Pancreas (tissue), 10 donors: ENCODE measurements around the gene TBL1Y. TPM values are rescaled to one million over a fixed set of nuclear protein-coding genes. Genes with fewer than 3 reads are reported as not detected.
A peak's percentile ranks its signal among the peaks of the same experiment; 100 is the strongest.

ENCODE experiments used
- ATAC-seq, 4 donors: fragments of 200-7000 bp; cut with Tn5 transposase; one replicate each; pipeline versions ENCODE4 v1.8.0 to v1.9.1; 2020; ENCODE audit warnings: mild to moderate bottlenecking in 4 of 4, moderate library complexity in 4 of 4
- DNase-seq, 6 donors: peaks; one replicate each; pipeline ENCODE4 v3.0.0-alpha.2; 2020
- FAIRE-seq: peaks from 2 replicates; lab custom pipeline; 2012; peaks lifted over from hg19 to GRCh38; lab: Jason Lieb, UNC
- H3K27ac ChIP-seq, 4 donors: fragments of 200-600 bp; sonication (generic); 1 replicate in 3 of 4; 2 replicates in 1 of 4; pipeline versions ENCODE4 v1.5.0 to v1.8.0; 2020
- H3K27me3 ChIP-seq, 4 donors: fragments of 200-600 bp; one replicate each; pipeline ENCODE4 v1.8.0; 2021
- H3K36me3 ChIP-seq, 3 donors: fragments of 200-600 bp; sonication (generic) in 1 of 3; one replicate each; pipeline versions ENCODE4 v1.5.0 to v1.8.0; 2020 to 2021
- H3K4me1 ChIP-seq, 3 donors: fragments of 200-600 bp; one replicate each; pipeline ENCODE4 v1.8.0; 2021
- H3K4me3 ChIP-seq, 4 donors: fragments of 200-600 bp; sonication (generic) in 2 of 4; one replicate each; pipeline versions ENCODE4 v1.5.0 to v1.8.0; 2020 to 2021
- H3K9me3 ChIP-seq, 4 donors: fragments of 200-600 bp; one replicate each; pipeline ENCODE4 v1.8.0; 2021
- WGBS, 2 donors: extraction: QIAGEN DNeasy Blood & Tissue Kit; methylation state at CpG; one replicate each; pipeline ENCODE4 v1.1.7; 2013; 5-methylcytosine and 5-hydroxymethylcytosine counted together
- intact Hi-C, 3 donors: fragments of 100-400 bp; cut with DNase I; formaldehyde crosslinking; loops; one replicate each; pipeline versions ENCODE4 v1.11.1 to v1.14.2; 2022
- polyA plus RNA-seq, 2 donors: library from polyadenylated mRNA; stranded (reverse); fragments of 200-250 nt; gene quantifications; one replicate each; pipeline ENCODE4 v1.2.3, GENCODE V29; 2013
- total RNA-seq, 6 donors: library from RNA; stranded (reverse); fragmentation: NEBNext Ultra II Directional in 4 of 6; extraction: Animal tissue kit (Norgen Biotek cat#: 25700) in 4 of 6; gene quantifications; one replicate each; pipeline versions ENCODE4 v1.2.1 to v1.2.4, GENCODE V29; 2021 to 2023
- TF ChIP-seq, protein P1 (sequence below), 4 donors: fragments of 200-600 bp; sonication (generic) in 3 of 4; IDR thresholded peaks; one replicate each; pipeline versions ENCODE4 v1.5.0 to v1.8.0; 2021; ENCODE audit warnings: antibody characterized with exemption in 4 of 4
- donor health status: healthy with polysubstance abuse.
- donor health status: DM: no; HTN: no; CAD: no; lungs with moderate emphysema.
- donor health status: DM: no; HTN: no; CAD: no.
- donor health status: control.
- donor health status: control.
- donor health status: Bipolar disorder and iron deficiency.
- donor health status: DM: yes; HTN: yes; CAD: no.
- donor health status: DM: no; HTN: no; CAD: no.
- donor health status: DM: no; HTN: no; CAD: no.
- donor health status: DM: yes; HTN: yes; CAD: no.

TBL1Y gene
- total and polyA plus RNA-seq, 8 donors = 0.38 to 1.1 TPM; not detected in 6

- intact Hi-C loops = no loop called here
- Histone ChIP-seq H3K9me3 (no peaks in the 10 kb centered on the region), H3K36me3 (no peaks in the 10 kb centered on the region), H3K27ac (no peak overlapping the region), H3K4me1 (no peaks in the 10 kb centered on the region), H3K4me3 (no peak overlapping the region), H3K27me3 (no peaks in the 10 kb centered on the region)
- FAIRE-seq = no peak
- DNase-seq = peak in 1 of 6 donors; percentile 18
- 0% methylated on average over 14 of the region's 14 CpGs; no CpG with 5 or more reads in 1 of the 2 donors for WGBS, 2 donors
- ATAC-seq = no peak
- TF ChIP-seq, protein P1, sequence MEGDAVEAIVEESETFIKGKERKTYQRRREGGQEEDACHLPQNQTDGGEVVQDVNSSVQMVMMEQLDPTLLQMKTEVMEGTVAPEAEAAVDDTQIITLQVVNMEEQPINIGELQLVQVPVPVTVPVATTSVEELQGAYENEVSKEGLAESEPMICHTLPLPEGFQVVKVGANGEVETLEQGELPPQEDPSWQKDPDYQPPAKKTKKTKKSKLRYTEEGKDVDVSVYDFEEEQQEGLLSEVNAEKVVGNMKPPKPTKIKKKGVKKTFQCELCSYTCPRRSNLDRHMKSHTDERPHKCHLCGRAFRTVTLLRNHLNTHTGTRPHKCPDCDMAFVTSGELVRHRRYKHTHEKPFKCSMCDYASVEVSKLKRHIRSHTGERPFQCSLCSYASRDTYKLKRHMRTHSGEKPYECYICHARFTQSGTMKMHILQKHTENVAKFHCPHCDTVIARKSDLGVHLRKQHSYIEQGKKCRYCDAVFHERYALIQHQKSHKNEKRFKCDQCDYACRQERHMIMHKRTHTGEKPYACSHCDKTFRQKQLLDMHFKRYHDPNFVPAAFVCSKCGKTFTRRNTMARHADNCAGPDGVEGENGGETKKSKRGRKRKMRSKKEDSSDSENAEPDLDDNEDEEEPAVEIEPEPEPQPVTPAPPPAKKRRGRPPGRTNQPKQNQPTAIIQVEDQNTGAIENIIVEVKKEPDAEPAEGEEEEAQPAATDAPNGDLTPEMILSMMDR (IDR thresholded peaks at IDR 0.05) = no peak
Observed at GRCh38 chrY:6909118-6909521, 1.4 kb upstream of the TBL1Y start.

- intact Hi-C loops = no loop called here
- Histone ChIP-seq H3K27me3 (no peaks in the 10 kb centered on the region), H3K27ac (no peak overlapping the region), H3K4me1 (no peaks in the 10 kb centered on the region), H3K4me3 (no peak overlapping the region), H3K9me3 (no peaks in the 10 kb centered on the region), H3K36me3 (no peaks in the 10 kb centered on the region)
- FAIRE-seq (no peak), DNase-seq (no peak), ATAC-seq (no peak)
- 1% methylated on average over 14 of the region's 14 CpGs; no CpG with 5 or more reads in 1 of the 2 donors for WGBS, 2 donors
- TF ChIP-seq, protein P1 (IDR thresholded peaks at IDR 0.05) = no peak
Observed at GRCh38 chrY:6909856-6910255, 641 bp upstream of the TBL1Y start.

DNA sequence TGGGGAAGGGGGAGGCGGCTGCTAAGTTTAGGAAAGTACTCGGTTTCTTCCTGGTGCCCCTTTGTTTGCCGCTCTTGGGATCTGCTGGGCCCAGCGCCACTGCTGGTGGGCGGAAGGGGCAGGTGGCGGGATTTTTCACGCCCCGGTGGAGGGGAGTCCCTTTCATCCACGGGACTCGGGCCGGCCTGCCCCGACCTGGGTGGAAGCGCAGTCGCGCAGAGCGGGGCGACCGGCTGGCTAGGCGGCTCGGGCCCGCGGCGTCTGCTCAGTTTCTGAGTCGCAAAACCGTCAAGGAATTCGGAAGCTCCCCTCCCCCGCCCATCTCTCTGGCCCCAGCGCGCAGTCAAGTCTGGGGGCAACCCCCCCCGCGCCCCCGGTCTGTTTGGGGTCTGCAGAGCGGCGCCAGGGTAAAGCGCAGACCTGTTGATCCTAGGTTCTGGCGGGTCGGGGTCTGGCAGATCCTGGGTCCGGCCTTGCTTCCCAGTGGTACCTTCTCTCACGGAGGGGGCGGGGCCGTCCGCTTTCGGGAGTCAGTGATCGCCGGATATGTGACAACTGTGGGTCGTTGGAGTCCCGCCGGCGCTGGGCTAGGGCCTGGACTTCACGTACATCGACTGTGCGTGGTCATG lies 870 bp downstream of the TBL1Y start, which contains the start of gene AMELY:
Gene AMELY (minus strand): TSS at position 500 of the 629 bp plus-strand sequence. CDS start 39,144 bp downstream, outside the sequence.
- H3K9me3 ChIP-seq = no peaks in the 10 kb centered on the region
- no peak within 1 kb of the TSS for H3K27ac ChIP-seq
- no peak for FAIRE-seq
- ATAC-seq = no peak
- DNase-seq = peak in 1 of 6 donors; percentile 8
- TF ChIP-seq, protein P1 (IDR thresholded peaks at IDR 0.05) = no peak
- no peaks in the 10 kb centered on the region for H3K27me3 ChIP-seq
- intact Hi-C loops = no loop called here
- no peaks in the 10 kb centered on the region for H3K36me3 ChIP-seq
- no peak within 1 kb of the TSS for H3K4me3 ChIP-seq
- H3K4me1 ChIP-seq = no peaks in the 10 kb centered on the region
- 1% methylated on average over 52 of the region's 52 CpGs; no CpG with 5 or more reads in 1 of the 2 donors for WGBS, 2 donors

- no peaks in the 10 kb centered on the region for H3K27me3 ChIP-seq
- H3K27ac ChIP-seq = no peak overlapping the region
- intact Hi-C loops = no loop called here
- FAIRE-seq (no peak), DNase-seq (no peak), ATAC-seq (no peak)
- no peak overlapping the region for H3K4me3 ChIP-seq
- H3K36me3 ChIP-seq = no peaks in the 10 kb centered on the region
- no peaks in the 10 kb centered on the region for H3K9me3 ChIP-seq
- TF ChIP-seq, protein P1 (IDR thresholded peaks at IDR 0.05) = no peak
- H3K4me1 ChIP-seq = no peaks in the 10 kb centered on the region
Observed at GRCh38 chrY:6913362-6913761, 2.9 kb downstream of the TBL1Y start.

- 93% methylated on average over 2 of the region's 2 CpGs; no CpG with 5 or more reads in 1 of the 2 donors for WGBS, 2 donors
Observed at GRCh38 chrY:6921061-6921460, 10.6 kb downstream of the TBL1Y start.

More at GRCh38 chrY:6921061-6921460, 10.6 kb downstream of the TBL1Y start:
- Histone ChIP-seq H3K9me3 (no peaks in the 10 kb centered on the region), H3K36me3 (no peaks in the 10 kb centered on the region), H3K27me3 (no peaks in the 10 kb centered on the region), H3K4me3 (no peak overlapping the region), H3K27ac (no peak overlapping the region), H3K4me1 (no peaks in the 10 kb centered on the region)
- ATAC-seq = no peak
- TF ChIP-seq, protein P1 (IDR thresholded peaks at IDR 0.05) = no peak
- intact Hi-C loops = no loop called here
- no peak for DNase-seq
- no peak for FAIRE-seq
